Measurements from ENCODE around the gene CYP46A1.
A peak's percentile ranks its signal among the peaks of the same experiment; 100 is the strongest.
"Not testable (repeated sequence)": the region's sequence is repeated elsewhere in the genome, so short reads cannot be mapped to it uniquely, and the experiment has no call there.

Gene CYP46A1

DNA sequence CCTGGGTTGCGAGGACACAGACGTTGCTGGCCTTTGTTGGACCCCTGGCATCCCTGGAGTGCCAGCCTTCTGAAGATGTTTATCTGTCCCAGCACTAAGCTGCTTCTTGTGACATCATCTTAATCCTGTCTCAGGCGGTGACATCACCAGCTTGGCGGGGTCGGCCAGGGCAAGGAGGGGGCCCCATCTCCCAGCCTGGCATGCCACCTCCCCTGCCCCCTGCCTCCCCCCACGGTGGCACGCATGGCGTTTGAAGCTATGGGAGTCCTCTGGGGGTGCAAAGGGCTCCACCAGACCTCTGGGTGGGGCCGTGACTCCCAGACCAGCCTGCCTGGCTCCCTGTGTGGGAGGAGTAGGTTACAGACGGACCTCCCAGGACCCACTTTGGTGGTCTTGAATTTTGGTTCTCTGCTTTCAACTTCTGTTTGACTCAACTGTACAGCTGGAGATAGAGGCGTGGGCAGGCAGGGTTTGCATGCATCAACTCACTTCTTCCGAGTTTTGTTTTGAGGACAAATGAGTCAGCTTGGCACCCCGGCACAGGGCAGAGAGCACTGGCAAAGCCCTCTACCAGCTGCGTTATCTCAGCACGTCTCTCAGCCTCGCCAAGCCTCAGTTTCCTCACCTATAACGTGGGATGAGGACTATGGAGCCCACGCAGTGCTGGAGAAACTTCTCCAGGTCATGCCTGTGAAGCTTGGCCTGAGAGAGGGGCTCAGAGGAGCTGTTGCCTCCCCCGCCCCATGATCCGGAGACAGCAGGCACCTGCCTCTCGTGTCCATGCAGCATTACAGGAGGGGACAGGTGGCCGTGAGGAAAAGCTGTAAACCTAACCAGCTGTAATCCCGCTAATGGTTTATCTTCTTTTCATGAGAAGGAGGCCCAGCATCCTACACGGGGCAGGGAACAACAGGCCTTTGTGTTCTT, 70.3 kb downstream of the CYP46A1 start:
- peak in 1 of 2 donors; percentile 16 for DNase-seq (ENCODE audit: extremely low read depth in 1 of 2, low read depth in 1 of 2)

DNA sequence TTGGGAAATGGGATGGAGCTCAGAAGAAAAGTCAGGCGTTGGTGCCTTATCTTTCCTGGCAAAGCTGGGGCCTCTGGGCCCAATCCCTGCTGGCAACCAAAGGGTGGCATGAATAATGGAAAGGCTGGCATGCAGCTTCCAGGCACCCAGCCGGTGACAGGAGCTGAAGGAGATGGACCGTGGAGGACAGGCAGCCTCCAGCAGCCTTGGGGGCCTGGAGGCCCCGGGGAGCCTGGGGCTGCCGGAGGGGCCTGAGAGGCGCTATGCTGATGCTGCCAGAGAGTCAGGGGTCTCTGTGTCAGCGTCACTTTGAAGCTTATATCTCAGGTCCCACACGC, 70.9 kb downstream of the CYP46A1 start:
- DNase-seq (ENCODE audit: extremely low read depth in 1 of 2, low read depth in 1 of 2), result no peak

DNA sequence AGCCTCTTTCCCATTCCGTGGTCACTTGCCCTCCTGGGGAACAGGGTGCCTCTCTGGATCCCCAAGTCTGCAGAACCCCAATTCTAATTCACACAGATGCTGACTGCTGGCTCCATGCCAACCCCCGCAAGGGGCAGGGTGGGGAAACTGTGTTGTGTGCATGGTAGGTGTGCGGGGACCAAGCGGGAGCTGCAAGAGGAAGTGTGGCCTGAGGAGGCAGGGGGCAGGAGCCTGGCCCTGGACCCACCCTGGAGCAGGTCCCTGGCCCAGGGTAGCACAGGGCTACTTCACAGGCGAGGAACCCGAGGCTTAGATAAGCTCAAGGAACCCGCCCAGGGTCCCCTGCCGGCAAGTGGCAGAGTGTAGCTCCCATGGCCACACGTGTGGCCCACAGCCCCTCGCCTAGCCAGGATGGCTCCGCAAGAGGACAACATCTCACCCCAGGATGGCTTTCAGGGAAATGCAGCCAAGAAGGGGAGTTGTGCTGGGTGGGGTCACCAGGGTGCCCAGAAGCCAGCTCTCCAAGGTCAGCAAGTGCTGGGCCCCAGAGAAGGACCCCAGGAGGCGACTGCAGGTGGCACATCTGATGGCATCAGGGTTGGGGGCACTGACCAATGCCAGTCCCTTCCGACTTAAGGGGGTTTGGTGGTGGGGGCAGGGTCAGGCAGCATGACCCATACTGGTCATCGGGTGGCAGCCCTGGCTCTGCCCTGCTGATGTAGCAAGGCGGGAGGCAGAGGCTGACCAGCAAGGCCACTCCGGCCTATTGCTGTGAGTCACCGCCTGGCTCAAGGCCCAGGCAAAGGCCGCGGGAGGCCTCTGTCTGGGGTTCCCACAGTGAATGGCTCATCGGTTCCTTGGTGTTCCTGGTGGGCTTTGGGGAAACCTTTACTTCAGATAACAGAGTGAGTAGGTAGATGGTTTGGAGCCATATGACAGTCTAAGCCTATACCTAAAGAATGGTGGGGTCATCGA, 71.8 kb downstream of the CYP46A1 start:
- DNase-seq (ENCODE audit: extremely low read depth in 1 of 2, low read depth in 1 of 2), result no peak

DNA sequence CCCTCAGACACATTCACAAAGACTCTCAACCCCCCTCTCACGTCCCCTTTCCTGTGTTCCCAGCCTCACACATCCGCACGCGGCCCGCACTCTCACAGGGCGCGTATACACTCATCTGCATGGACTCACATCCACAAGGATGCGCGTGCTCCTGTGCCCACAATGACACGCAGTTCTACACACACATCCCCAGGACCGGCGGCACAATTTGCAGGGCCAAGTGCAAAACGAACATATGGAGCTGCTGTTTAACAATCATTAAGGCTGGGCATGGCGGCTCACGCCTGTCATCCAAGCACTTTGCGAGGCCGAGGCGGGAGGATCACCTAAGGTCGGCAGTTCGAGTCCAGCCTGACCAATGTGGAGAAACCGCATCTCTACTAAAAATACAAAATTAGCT, 72.7 kb downstream of the CYP46A1 start:
- no peak for DNase-seq (ENCODE audit: extremely low read depth in 1 of 2, low read depth in 1 of 2)

DNA sequence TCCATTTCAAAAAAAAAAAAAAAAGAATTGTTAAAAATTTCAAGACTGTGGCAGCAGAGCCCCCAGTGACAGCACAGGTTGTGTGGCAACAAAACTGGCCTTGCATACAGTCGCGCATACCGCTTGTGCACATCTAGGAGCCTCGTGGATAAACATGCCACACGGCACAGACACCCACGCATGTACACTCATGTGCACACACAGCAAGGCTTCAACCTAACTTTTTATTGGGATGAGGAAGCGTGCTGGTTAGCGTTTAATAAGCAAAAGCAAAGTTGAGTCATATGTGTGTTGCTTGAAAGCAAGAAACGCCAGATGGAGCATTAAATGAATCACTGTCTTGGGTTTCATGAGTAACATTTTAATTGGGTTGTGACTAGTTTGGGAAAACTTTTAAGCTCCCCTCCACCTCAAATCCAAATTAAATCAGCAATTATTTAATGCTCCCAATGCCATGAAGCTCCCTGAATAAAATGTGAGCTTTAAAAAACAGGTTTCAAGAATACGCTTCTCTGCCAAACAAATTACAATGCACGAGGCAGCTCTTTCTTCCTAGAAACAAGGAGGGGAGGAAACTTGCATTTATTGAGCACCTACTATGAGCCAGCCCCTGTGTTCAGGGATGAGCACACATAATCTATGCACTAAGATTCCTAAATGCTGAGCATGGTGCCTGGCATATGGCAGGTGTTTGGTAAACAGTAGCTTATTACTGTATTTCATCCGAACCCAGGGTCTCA, 73.4 kb downstream of the CYP46A1 start:
- DNase-seq (ENCODE audit: extremely low read depth in 1 of 2, low read depth in 1 of 2), result no peak

DNA sequence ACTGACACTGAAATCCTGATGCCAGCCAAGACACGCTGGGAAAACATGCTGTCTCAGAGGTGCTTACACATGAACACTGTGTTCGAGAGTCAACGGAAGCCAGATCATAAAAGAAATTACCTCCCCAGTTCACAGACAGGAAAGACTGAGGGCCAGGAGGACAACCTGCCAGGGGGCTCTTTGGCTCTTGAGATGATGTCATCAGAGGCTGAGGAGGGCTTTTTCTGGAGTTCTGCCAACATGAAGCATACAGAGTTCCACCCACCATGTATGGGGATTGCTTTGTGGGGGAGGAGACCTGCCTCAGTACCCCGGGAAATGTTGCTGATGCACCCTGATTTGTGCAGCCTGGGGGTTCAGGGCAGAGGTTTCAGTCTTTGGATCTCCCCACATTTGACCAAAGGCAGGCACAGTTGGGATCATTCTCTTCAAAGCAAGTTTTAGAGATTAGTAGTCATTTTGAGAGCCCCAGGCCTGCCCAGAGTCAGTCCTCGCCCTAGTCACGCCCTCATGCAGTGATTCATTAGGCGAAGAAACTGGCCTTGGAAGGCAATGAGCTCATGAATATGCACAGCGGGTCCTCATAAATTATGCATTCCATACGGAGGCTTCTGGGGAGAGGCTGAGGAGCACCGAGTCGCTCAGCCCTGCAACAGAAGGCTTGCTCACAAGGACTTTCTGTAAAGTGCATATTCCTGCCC, 74.2 kb downstream of the CYP46A1 start:
- DNase-seq (ENCODE audit: extremely low read depth in 1 of 2, low read depth in 1 of 2), result no peak

DNA sequence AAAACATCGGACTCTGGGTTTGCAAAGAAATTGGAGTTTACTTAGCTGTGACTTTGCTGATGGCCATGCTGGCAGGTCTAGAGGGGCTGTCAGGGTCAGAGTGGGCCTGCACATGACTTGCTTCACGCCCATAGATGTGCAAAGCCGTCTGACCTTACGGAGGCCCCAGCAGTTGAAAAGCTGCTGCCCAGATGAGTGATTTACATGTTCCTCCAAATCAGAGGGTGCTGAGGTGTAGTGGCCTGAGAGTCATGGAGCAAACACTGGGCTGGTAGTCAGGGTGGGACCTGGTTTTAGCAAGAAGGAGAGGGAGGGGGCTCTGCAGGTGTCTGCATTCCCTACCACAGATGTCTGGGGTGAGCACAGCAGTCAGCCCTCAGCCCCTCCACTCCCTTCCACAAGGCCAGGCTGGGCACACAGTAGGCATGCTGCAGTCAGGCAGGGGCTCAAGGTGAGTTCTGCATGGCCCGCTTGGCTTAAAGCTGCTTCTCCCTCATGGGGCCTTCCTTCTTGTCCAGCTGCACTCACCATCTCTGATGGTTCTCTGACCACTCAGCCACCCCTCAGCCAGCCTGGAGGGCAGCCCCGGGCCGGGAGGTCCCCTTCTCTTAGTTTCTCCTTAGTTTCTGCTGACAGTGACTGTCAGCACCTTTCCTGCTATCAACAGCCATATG, 74.9 kb downstream of the CYP46A1 start:
- DNase-seq (ENCODE audit: extremely low read depth in 1 of 2, low read depth in 1 of 2), result no peak

DNA sequence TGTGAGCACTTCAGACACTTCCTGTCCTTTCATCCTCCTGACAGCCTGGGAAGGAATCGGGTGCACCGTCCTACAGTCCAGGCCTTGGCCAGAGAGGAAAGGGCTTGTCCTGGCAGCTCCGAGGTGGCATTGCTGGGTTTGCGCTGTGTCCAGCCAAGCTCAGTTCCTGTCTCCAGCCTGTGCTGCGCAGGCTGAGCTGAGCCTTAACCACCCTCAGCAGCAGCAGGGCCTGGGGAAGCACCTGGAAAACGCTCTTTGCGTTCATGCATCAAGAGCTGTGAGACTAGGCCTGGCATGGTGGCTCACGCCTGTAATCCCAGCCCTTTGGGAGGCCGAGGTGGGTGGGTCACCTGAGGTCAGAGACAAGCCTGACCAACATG, 75.4 kb downstream of the CYP46A1 start:
- no peak for DNase-seq (ENCODE audit: extremely low read depth in 1 of 2, low read depth in 1 of 2)

DNA sequence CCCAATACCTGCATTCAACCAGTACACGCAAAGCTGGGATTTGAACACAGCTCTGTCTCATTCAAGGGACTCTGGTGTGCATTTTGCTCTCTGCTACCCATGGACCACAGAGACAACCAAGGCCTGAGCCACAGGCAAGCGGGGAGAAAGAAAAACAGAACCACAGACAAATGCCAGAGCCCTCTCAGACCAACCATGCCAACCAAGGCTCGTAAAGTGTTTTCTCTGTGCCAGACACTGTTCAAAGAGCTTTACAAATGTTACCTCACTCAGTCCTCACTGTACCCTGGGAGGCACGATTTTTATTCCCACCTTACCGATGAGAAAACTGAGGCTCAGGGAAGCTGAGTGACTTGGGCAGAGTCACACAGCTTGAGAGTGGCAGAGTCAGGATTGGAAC, 76.7 kb downstream of the CYP46A1 start:
- no peak for DNase-seq (ENCODE audit: extremely low read depth in 1 of 2, low read depth in 1 of 2)

DNA sequence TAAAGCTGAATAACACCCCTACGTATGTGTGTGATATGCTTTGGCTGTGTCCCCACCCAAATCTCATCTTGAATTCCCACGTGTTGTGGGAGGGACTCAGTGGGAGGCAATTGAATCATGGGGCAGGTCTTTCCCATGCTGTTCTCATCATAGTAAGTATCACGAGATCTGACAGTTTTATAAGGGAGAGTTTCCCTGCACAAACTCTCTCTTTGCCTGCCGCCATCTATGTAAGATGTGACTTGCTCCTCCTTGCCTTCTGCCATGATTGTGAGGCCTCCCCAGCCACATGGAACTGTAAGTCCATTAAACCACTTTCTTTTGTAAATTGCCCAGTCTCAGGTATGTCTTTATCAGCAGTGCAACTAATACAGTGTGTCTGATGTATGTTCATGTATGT, 78.8 kb downstream of the CYP46A1 start:
- DNase-seq (ENCODE audit: extremely low read depth in 1 of 2, low read depth in 1 of 2), result not testable (repeated sequence)

DNA sequence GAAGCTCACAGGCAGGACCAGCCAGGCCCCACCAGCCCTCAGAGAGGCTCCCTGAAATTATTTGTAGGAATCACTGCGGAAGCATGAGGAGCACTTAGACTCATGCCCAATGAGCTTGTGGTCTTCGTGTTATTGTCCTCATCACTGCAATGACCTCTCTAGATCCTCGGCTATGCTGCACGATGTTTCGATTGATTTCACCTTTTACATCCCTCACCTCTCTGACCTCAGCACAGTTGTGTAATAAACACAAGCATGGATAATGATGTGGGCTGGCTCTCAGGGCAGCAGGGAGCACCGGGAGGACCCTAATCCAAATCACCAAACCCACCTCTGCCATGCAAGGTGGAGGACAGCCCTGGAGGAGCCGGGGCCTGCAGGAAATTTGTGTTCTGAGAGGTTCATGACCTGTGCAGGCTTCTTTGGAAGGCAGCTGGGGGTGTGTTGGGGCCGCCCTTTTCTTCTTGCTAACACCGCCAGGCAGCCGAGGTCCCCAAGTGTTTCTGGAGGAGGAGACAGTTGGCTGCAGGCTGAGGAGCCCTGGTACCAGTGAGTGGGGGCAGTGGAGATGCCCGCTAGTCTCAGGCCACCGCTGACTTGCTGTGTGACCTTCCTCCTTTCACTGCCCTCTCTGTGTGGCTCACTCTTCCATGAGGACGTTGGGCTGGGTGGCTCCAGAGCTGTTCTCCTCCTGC, 79.6 kb downstream of the CYP46A1 start:
- DNase-seq (ENCODE audit: extremely low read depth in 1 of 2, low read depth in 1 of 2), result no peak

DNA sequence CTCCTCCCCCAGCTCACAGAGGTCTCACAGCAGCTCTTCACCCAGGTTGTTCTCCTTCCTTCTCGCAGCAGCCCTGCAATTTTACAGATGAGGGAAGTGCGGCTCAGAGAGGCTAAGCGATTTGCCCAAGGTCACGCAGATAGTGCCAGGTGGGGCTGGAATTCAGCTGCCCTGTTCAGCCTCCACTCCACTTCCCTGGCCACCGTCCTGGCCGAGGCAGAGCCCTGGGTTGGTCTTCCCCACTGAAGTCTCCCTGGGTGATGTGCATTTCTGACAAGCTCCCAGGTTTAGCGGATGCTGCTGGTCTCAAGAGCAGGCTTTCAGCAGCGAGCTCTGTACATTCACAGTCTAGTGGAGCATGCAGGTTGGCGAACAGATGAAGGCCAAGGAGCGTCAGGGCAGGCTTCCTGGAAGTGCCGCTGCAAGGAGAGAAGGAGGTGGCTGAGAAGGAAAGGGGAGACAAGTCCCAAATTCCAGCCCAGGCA, 80.2 kb downstream of the CYP46A1 start:
- no peak for DNase-seq (ENCODE audit: extremely low read depth in 1 of 2, low read depth in 1 of 2)

DNA sequence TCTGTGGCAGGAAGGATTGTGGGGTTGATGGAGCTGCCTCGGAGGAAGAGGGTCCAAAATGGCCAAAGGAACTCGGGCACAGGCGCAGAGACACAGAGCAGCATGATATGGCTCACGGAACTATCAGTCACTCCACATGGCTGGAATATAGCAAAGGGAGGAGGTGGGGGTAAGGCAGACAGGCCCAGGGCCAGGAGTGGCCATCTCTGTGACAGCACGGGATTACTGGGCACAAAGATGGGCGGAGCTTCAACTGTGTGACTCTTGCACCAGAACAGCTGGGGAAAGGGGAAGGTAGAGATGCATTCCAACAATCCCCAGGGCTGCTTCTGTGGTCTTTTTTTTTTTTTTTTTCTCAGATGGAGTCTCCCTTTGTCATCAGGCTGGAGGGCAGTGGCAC, 84.3 kb downstream of the CYP46A1 start:
- no peak for DNase-seq (ENCODE audit: extremely low read depth in 1 of 2, low read depth in 1 of 2)

DNA sequence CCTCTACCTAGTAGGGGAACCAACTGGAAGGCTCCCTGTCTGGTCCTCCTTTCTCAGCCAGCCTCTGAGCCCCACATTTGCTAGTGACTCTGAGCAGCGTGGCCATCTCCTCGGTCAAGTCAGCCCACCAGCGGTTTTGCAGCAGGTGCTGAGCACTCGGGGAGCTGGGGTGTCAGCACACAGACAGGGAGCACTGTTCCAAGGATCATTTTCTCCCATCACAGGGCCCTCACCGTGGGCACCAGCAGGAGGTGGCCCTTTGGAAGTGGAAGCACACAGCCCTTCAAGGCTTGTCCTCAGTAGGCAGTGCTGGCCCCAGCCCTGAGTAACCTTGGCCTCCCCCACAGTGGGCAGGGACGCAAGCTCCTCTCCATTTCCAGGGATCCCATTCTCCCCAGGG, 85.0 kb downstream of the CYP46A1 start:
- no peak for DNase-seq (ENCODE audit: extremely low read depth in 1 of 2, low read depth in 1 of 2)

DNA sequence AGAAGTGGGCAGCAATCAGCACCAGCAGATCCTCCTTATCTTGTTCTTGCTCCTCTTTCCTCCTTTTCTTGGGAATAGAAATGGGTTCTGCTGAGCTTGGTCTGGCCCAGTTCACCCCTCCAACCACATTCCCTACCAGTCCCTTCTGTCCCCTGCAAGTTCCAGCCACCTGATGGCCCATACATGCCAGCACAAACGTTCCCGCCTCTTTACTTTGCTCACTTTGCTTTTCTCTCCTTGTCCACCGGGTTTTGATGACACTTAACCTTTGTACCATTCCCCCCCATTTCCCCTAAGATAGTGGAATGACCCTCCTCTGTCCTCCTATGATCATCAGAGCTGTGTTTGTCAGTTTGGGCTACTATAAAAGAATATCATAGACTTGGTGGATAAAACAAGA, 85.7 kb downstream of the CYP46A1 start:
- DNase-seq (ENCODE audit: extremely low read depth in 1 of 2, low read depth in 1 of 2), result no peak

DNA sequence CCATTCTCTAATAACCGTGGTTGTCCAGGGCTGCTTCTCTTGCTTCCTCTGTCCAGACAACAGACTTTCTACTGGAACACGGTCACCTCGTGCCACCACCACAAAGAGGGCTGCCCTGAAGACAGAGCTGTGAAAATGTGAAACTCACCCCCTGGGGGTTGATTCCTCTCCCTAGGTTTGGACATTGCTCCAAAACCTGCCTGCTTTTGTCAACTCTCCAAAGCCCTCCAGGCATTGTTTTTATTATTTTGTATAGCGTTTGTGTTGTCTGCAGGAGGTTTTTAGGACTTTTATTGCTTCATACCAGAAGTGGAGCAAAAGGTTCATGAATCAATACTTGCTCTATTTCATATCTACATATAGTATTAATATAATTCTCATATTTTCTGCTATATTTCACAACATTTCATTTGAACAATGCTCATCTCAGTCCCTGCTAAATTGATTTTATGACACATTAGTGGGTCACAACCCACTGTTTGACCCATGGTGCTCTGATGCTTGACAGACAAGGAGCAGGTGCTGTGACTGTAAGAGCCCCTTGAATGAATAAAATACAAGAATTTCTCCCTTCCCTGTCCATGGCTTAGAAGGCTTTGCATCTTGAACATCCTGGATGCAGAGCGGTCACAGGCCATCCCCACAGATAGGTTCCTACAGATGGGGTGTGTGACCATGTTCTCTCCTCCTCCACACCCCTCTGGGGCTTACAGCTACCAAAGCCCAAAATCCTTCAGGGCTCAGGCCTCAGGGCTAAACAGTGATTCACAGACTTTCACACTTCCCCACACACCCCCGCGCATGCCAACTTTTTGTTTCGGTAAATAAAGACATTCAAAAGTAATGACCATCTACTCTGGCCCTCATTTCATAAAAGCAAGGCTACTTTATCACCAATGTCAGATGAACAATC, 88.5 kb downstream of the CYP46A1 start:
- no peak for DNase-seq (ENCODE audit: extremely low read depth in 1 of 2, low read depth in 1 of 2)

DNA sequence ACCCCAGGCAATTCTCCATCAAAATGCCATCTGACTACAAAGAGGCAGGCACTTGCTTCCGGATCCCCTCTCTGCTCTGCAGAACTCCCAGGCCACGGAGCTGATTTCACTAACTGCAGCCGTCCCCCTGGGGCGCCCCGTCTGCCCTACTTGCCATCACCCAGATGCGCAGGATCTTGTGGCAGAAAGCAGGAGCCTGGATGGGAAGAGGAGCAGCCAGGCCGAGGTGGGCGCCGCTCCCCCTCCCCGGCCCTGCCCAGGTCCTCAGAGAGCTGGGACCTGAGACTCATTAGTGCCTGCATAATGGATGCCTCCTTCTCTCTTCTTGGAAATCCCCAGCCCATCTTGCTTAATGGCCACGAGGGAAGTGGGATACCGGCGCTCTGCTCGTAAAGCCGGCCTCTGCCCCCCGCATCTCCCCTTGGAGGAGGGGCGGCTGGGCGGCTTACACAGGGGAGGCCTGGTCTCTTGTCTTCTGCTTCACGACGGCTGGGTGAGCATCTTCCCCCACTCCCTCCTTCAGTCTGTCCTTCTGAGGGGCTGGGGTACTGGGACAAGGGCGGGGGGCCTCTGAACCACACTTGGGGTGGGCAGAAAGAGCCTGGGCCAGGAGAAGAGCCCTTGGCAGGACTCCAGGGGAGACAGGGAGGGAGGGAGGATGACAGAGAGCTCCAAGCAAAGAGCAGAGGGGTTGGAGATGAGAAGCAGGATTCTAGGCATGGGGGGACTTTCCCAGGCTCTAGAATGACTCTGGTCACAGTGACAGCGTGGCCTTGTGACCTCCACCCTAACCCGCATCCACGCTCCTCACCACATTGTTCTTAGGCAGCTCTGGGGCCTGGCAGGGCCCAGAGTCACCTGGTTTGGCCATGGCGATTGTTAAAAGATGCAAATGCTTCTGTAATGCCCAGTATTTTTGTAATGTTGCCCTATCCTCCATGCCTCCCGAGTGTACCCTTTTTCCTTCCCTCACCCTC, 89.7 kb downstream of the CYP46A1 start:
- no peak for DNase-seq (ENCODE audit: extremely low read depth in 1 of 2, low read depth in 1 of 2)
